HUES48 (cell line): ENCODE data around the gene NAA38.
A peak's percentile ranks its signal among the peaks of the same experiment; 100 is the strongest.

Source experiments
- H3K27ac ChIP-seq: one replicate; pipeline ENCODE4 v1.7.0; 2013; ENCODE audit warnings: low read depth, low read length, inconsistent platforms
- H3K27me3 ChIP-seq: 2 replicates; pipeline ENCODE4 v1.6.1; 2013; ENCODE audit warnings: mild to moderate bottlenecking, low read length; ENCODE audit not compliant: control insufficient read depth, insufficient read depth
- H3K36me3 ChIP-seq: 2 replicates; pipeline ENCODE4 v1.6.1; 2013; ENCODE audit warnings: low read length; ENCODE audit not compliant: control insufficient read depth, insufficient read depth
- H3K4me1 ChIP-seq: 2 replicates; pipeline ENCODE4 v1.6.1; 2013; ENCODE audit warnings: mild to moderate bottlenecking, low read length; ENCODE audit not compliant: control insufficient read depth, insufficient read depth
- H3K4me3 ChIP-seq: 2 replicates; pipeline ENCODE4 v1.5.1; 2013; ENCODE audit warnings: mild to moderate bottlenecking, low read depth, low read length
- H3K9ac ChIP-seq: 2 replicates; pipeline ENCODE4 v1.6.1; 2013; ENCODE audit warnings: mild to moderate bottlenecking, low read depth, low read length, moderate library complexity
- H3K9me3 ChIP-seq: 2 replicates; pipeline ENCODE4 v1.6.1; 2013; ENCODE audit warnings: low read length; ENCODE audit not compliant: control insufficient read depth, insufficient read depth

Gene NAA38

DNA sequence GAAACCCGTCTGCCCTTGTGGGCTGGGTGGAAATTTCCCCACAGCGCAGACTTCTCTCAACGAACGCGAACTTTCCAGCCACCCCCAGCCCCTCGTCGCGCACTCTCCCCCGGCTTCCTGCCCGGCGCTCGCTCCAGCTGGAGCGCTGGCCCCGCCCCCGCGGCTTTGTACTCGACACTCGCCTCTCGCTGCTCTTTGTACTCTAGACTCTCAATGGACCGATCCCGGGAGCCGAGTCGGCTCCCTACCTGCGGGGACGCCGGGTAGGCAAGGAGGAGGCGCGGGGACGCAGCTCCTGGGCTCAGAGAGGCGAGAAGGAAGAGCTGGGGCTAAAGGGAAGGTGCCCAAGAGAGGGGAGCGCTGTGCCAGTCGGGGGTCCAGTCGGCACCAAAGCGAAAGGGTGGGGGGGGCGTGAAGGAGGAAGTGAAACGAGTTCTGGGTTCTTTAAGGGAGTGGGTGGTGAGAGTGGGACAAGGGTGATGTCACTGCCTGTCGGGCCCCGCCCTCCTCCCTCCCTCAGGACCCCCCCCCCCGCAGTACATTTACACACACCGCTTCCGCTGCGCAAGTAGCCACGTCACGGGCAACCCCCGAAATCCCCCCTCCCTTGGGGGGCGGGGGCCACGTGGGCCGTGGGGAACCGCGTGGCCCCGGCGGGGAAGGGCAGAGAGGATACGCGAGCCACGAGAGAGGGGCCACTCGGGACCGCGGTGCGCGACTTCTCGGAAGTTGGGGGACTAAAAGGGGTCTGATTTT is 13.6 kb downstream of the NAA38 start:
- peak overlapping the region; percentile 95 for H3K27ac ChIP-seq
- H3K36me3 ChIP-seq = peaks cover 3% of the 10 kb centered on the region; the same call in 1 of the 2 replicates
- peaks cover 15% of the 10 kb centered on the region for H3K4me1 ChIP-seq
- H3K4me3 ChIP-seq = peak overlapping the region; percentile 78
- no peaks in the 10 kb centered on the region for H3K9me3 ChIP-seq
- no peak overlapping the region; the same call in 1 of the 2 replicates for H3K9ac ChIP-seq
- peaks cover 28% of the 10 kb centered on the region for H3K27me3 ChIP-seq

DNA sequence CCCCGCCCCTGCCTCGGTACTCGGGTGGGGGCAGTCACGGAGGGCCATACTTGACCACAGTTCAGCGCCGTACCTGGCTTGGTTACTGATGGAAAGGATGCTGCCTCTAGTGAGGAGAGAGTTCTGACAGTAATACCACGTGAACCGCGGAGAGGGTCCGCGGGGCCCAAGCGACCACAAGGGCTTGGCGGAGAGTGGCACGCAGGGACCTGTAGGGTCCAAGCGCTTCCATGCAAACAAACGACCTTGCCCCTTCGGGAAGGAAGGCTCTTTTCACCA is 14.2 kb downstream of the NAA38 start:
- Histone ChIP-seq H3K27ac (peak overlapping the region; percentile 95), H3K4me1 (peaks cover 19% of the 10 kb centered on the region), H3K4me3 (peak overlapping the region; percentile 78), H3K27me3 (peaks cover 31% of the 10 kb centered on the region), H3K9ac (no peak overlapping the region), H3K9me3 (no peaks in the 10 kb centered on the region), H3K36me3 (peaks cover 3% of the 10 kb centered on the region; the same call in 1 of the 2 replicates)

DNA sequence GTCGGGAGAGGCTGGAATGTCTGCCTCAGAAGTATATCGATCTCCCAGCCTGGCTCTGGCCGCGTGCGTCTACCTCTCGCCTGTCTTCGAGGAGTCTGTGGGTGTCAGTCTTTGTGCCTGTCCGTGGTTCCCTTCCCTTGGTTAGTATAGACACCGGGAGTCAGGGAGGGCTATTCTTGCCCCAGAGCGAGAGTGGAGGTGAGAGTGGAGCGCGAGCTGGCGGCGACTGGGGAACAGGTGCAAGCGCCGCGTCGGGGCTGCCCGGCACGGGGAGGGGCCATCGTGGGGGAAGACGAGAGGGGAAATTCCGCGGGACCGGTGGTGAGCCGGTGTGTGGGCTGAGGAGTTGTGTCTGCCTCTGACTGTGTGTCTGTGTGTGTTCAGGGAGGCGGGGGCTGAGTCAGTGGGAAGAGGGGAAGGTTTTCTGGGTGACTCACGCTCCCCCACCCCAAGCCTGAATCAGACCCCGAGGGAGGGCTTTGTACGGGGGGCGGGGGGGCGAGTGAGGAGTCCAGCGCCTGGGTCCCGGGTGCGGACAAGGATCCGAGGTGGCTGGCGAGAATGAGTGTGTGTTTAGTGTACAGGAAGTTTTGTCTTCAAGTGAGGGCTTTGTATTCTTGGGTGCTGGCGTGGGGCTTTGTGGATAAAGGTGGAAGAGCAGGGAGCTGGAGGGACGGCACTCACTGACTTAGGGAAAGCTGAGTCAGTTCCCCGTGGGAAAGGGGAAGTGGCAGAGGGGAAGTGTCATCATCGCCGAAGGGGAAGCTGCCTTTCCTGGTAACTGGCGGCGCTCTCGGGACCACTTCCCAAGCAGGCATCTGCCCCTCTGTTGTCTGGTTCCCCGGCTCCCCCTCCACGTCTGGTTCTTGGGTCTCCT is 14.7 kb downstream of the NAA38 start:
- peak overlapping the region; percentile 78 for H3K4me3 ChIP-seq
- H3K4me1 ChIP-seq = peaks cover 21% of the 10 kb centered on the region
- H3K27ac ChIP-seq = peak overlapping the region; percentile 95

GRCh38 chr17:7841915-7842379 is 15.4 kb downstream of the NAA38 start:
- H3K9me3 ChIP-seq = no peaks in the 10 kb centered on the region
- peaks cover 3% of the 10 kb centered on the region; the same call in 1 of the 2 replicates for H3K36me3 ChIP-seq
- H3K4me3 ChIP-seq = peak overlapping the region; percentile 78
- peaks cover 28% of the 10 kb centered on the region for H3K4me1 ChIP-seq
- H3K27ac ChIP-seq = peak overlapping the region; percentile 95
- peak overlapping the region; percentile 37; the same call in 1 of the 2 replicates for H3K9ac ChIP-seq
- H3K27me3 ChIP-seq = peaks cover 31% of the 10 kb centered on the region

More for the DNA sequence above, 14.7 kb downstream of the NAA38 start:
- 0 out of 2 replicates have a peak overlapping the region, but pooled peaks have one; percentile 11 for H3K9ac ChIP-seq
- peaks cover 31% of the 10 kb centered on the region for H3K27me3 ChIP-seq
- H3K9me3 ChIP-seq = no peaks in the 10 kb centered on the region
- peaks cover 3% of the 10 kb centered on the region; the same call in 1 of the 2 replicates for H3K36me3 ChIP-seq

DNA sequence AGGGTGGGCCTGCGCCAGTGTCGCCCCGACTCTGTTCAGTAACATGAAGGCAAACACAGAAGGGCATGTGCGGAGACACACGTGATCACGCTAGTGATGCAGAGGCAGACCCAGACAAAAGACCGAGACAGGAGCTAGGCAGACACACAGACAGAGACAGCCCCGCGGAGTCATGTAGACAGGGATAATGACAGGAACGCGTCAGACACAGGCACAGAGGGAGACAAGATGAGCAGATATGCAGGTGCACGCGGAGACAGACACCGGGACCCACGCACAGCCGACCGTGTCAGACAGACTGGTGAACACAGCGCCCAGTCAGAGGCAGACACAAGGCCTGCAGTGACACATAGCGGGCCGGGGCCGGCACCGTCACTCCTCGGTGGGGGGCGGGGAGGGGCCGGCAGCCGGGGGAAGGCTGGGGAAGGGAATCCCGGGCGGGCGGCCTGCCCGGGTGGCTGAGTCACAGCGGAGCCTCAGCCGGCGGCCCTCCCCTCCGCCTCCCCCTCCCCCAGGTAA is 15.9 kb downstream of the NAA38 start:
- Histone ChIP-seq H3K9me3 (no peaks in the 10 kb centered on the region), H3K27me3 (peaks cover 31% of the 10 kb centered on the region), H3K27ac (peak overlapping the region; percentile 95), H3K36me3 (0 out of 2 replicates have a peak, but pooled peaks cover under 1% of the 10 kb centered on the region), H3K9ac (peak overlapping the region; percentile 37; the same call in 1 of the 2 replicates), H3K4me3 (peak overlapping the region; percentile 78), H3K4me1 (peaks cover 29% of the 10 kb centered on the region)

- Histone ChIP-seq H3K9ac (no peak overlapping the region), H3K27ac (peak overlapping the region; percentile 95)
These were observed 16.5 kb downstream of the NAA38 start for GRCh38 chr17:7840875-7841274.

GRCh38 chr17:7840441-7840840 is 16.9 kb downstream of the NAA38 start:
- no peak overlapping the region for H3K9ac ChIP-seq
- no peaks in the 10 kb centered on the region for H3K36me3 ChIP-seq
- peaks cover 31% of the 10 kb centered on the region for H3K27me3 ChIP-seq
- no peak overlapping the region for H3K27ac ChIP-seq
- H3K4me3 ChIP-seq = no peak overlapping the region
- no peaks in the 10 kb centered on the region for H3K9me3 ChIP-seq
- H3K4me1 ChIP-seq = peaks cover 29% of the 10 kb centered on the region

More at GRCh38 chr17:7840875-7841274, 16.5 kb downstream of the NAA38 start:
- Histone ChIP-seq H3K4me3 (peak overlapping the region; percentile 78), H3K27me3 (peaks cover 31% of the 10 kb centered on the region), H3K4me1 (peaks cover 29% of the 10 kb centered on the region), H3K9me3 (no peaks in the 10 kb centered on the region), H3K36me3 (no peaks in the 10 kb centered on the region)

DNA sequence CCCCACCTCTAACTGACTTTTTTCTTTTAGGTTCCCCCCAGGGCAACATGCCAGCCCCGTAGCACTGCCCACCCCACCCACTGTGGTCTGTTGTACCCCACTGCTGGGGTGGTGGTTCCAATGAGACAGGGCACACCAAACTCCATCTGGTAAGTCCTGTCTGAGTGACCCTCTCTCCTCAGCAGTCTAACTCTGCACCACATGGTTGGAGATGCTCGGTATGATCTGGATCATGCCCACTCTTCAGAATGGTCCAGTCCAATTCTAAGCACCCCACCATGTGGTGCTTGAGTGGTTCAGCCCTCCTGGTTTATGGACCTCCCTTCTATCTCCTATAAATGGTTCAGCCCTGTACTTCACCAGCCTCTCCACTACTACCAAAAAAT is 17.5 kb downstream of the NAA38 start:
- Histone ChIP-seq H3K9ac (no peak overlapping the region), H3K4me1 (peaks cover 25% of the 10 kb centered on the region), H3K27ac (no peak overlapping the region)

DNA sequence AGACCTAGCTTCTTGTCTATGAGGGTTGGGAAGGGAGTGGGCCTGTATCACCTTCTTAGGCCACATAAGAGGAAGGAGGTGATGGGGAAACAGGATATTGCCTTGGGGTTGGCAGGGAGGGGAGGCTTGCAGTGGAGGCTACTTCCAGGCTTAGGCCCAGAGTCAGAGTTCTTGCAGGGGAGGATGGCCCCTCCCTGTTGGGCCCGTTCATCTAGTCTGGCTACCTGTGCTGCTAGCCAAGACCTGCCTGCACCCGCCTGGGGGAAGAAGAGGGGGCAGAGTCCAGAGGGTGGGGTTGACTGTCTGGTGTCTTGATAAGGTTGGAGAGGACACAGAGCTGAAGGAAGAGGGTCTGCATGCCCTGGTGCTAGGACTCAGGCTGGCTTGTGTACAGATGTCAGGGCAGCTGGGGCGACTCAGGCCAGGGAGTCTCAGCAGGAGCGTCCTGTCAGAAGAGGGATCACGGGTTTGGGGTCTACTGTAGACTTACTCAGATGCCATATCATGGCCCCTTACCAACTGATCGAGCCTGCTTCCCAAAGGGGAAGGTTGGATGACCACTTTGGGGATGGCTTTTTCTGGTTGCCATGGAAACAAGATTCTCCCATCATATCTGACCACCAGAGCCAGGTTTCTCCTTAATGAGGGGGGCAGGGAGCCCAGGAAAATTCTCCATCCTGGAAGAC is 18.0 kb downstream of the NAA38 start:
- no peak overlapping the region for H3K4me3 ChIP-seq
- H3K27me3 ChIP-seq = peaks cover 31% of the 10 kb centered on the region
- H3K27ac ChIP-seq = peak overlapping the region; percentile 62
- no peak overlapping the region for H3K9ac ChIP-seq
- H3K9me3 ChIP-seq = no peaks in the 10 kb centered on the region
- peaks cover 24% of the 10 kb centered on the region for H3K4me1 ChIP-seq
- H3K36me3 ChIP-seq = no peaks in the 10 kb centered on the region

More for the DNA sequence above, 17.5 kb downstream of the NAA38 start:
- Histone ChIP-seq H3K4me3 (no peak overlapping the region), H3K27me3 (peaks cover 31% of the 10 kb centered on the region), H3K36me3 (no peaks in the 10 kb centered on the region), H3K9me3 (no peaks in the 10 kb centered on the region)
